PC-3 (cell line): Measurements from ENCODE around the gene TCEANC2. TPM values are rescaled to one million over a fixed set of nuclear protein-coding genes. Genes with fewer than 3 reads are reported as not detected.

Experiments
- ATAC-seq: fragments of 200-7000 bp; cut with Tn5 transposase; 2 replicates; pipeline ENCODE4 v1.9.1; 2020; ENCODE audit warnings: mild to moderate bottlenecking, moderate library complexity
- BruUV-seq: library from RNA; stranded (reverse); fragments of 400-500 nt; replicated peaks from 2 replicates; lab custom pipeline; 2021; lab: Mats Ljungman, UMichigan
- CTCF ChIA-PET: fragments of 300-600 bp; sonication (Branson Sonifier 250); formaldehyde crosslinking; loops from one replicate; lab custom pipeline; 2022; ENCODE audit warnings: antibody characterized with exemption; lab: Charles Lee
- POLR2A ChIA-PET: fragments of 300-600 bp; sonication (Branson Sonifier 250); formaldehyde crosslinking; loops from one replicate; lab custom pipeline; 2022; ENCODE audit warnings: antibody characterized with exemption; ENCODE audit not compliant: unreplicated experiment; lab: Charles Lee
- DNase-seq: peaks from one replicate; pipeline ENCODE4 v3.0.0-alpha.2; 2015
- H2AFZ ChIP-seq: fragments of 300-600 bp; sonication (generic); 2 replicates; pipeline ENCODE4 v1.6.0; 2016; ENCODE audit warnings: antibody characterized with exemption, low read length
- H3F3A ChIP-seq: fragments of 300-600 bp; sonication (generic); one replicate; pipeline ENCODE4 v1.6.0; 2017; ENCODE audit warnings: antibody characterized with exemption, low read length, control low read depth, mild to moderate bottlenecking; ENCODE audit not compliant: unreplicated experiment
- H3K27ac ChIP-seq: fragments of 300-600 bp; sonication (generic); 2 replicates; pipeline ENCODE4 v1.5.1; 2016; ENCODE audit warnings: mild to moderate bottlenecking, low read length
- H3K27me3 ChIP-seq: fragments of 300-600 bp; sonication (generic); 2 replicates; pipeline ENCODE4 v1.6.1; 2016; ENCODE audit warnings: low read length, mixed read lengths
- H3K36me3 ChIP-seq: fragments of 300-600 bp; sonication (generic); 2 replicates; pipeline ENCODE4 v1.6.1; 2016; ENCODE audit warnings: low read depth, mixed run types, low read length, mixed read lengths
- H3K4me1 ChIP-seq: fragments of 300-600 bp; sonication (generic); 2 replicates; pipeline ENCODE4 v1.5.1; 2016; ENCODE audit warnings: low read length; ENCODE audit not compliant: insufficient read depth
- H3K4me2 ChIP-seq: fragments of 300-600 bp; sonication (generic); 2 replicates; pipeline ENCODE4 v1.6.0; 2016; ENCODE audit warnings: low read length
- H3K4me3 ChIP-seq: fragments of 300-600 bp; sonication (generic); 2 replicates; pipeline ENCODE4 v1.5.1; 2016; ENCODE audit warnings: mild to moderate bottlenecking, low read length, mixed read lengths
- H3K79me2 ChIP-seq: fragments of 300-600 bp; sonication (generic); 2 replicates; pipeline ENCODE4 v1.6.1; 2017; ENCODE audit warnings: low read length, mixed read lengths
- H3K9ac ChIP-seq: fragments of 300-600 bp; sonication (generic); 2 replicates; pipeline ENCODE4 v1.6.0; 2016; ENCODE audit warnings: mild to moderate bottlenecking, low read length
- H3K9me2 ChIP-seq: fragments of 300-600 bp; sonication (generic); replicated peaks from 2 replicates; pipeline ENCODE4 v1.6.1; 2016; ENCODE audit warnings: mixed run types, low read length, mixed read lengths
- H3K9me3 ChIP-seq: fragments of 300-600 bp; sonication (generic); 2 replicates; pipeline ENCODE4 v1.6.1; 2016; ENCODE audit warnings: low read length, mixed read lengths
- H4K20me1 ChIP-seq: fragments of 300-600 bp; sonication (generic); 2 replicates; pipeline ENCODE4 v1.6.1; 2016; ENCODE audit warnings: low read length, mixed read lengths
- EZH2 ChIP-seq: fragments of 300-600 bp; sonication (generic); IDR thresholded peaks from one replicate; pipeline ENCODE4 v1.6.1; 2017; ENCODE audit warnings: antibody characterized with exemption, mild to moderate bottlenecking, low read length; ENCODE audit not compliant: unreplicated experiment
- EZH2phosphoT487 ChIP-seq: fragments of 300-600 bp; sonication (generic); IDR thresholded peaks from 2 replicates; pipeline ENCODE4 v1.6.1; 2018; ENCODE audit warnings: mild to moderate bottlenecking, antibody characterized with exemption, low read length, borderline replicate concordance
- intact Hi-C: fragments of 100-400 bp; cut with micrococcal nuclease; formaldehyde crosslinking; loops from 2 replicates; pipeline ENCODE4 v1.9.0; 2023
- total RNA-seq: library from RNA; depleted of rRNA; stranded (reverse); fragments of >200 nt; gene quantifications from 2 replicates; pipeline ENCODE4 v1.2.3, GENCODE V29; 2014
- TF ChIP-seq, protein P1 (sequence below): fragments of 300-600 bp; sonication (generic); conservative IDR thresholded peaks from 2 replicates; pipeline ENCODE4 v1.5.1; 2017; ENCODE audit warnings: antibody characterized with exemption, low read depth, mild to moderate bottlenecking, low read length

The TCEANC2 gene
- total RNA-seq, 1 experiment from 2014 or later: 4.2 TPM

DNA sequence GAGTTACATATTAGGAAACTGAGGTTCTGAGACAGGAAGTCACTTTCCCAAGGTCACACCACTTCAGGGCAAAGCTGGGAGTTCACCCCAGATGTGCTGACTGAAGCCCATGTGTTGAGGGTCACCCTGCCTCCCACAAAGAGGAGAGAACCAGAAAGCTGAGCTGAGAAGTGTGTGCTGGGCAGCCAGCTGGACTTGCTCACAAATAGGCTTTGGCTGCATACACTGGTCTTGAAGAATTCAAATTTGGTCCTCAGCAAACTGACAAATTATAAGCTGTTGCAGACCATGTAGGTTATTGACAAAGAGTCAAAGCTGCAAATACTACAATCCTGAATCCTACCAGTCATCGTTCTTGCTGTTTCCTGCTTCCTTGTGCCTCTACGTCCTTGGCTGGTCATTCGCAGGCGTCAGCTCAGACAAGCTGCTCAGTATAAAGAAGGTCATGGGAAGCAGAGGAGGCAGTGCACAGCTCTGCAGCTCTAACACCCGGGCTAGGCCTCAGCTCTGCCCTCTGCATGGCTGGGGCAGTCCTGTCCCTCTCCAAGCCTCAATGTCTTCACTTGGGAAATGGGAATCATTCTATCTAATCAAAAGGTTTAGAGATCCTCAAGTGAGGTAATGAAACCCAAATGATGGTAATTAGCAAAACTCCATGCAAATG, 59.4 kb downstream of the TCEANC2 start:
- H3K4me1 ChIP-seq: no peaks in the 10 kb centered on the region
- no peaks in the 10 kb centered on the region for H3K27me3 ChIP-seq
- no peaks in the 10 kb centered on the region for H3F3A ChIP-seq
- no peaks in the 10 kb centered on the region for H3K9me2 ChIP-seq
- H3K4me2 ChIP-seq: no peak overlapping the region
- H3K9me3 ChIP-seq: no peaks in the 10 kb centered on the region
- TF ChIP-seq EZH2: no peak
- no peak for TF ChIP-seq EZH2phosphoT487
- TF ChIP-seq, protein P1, sequence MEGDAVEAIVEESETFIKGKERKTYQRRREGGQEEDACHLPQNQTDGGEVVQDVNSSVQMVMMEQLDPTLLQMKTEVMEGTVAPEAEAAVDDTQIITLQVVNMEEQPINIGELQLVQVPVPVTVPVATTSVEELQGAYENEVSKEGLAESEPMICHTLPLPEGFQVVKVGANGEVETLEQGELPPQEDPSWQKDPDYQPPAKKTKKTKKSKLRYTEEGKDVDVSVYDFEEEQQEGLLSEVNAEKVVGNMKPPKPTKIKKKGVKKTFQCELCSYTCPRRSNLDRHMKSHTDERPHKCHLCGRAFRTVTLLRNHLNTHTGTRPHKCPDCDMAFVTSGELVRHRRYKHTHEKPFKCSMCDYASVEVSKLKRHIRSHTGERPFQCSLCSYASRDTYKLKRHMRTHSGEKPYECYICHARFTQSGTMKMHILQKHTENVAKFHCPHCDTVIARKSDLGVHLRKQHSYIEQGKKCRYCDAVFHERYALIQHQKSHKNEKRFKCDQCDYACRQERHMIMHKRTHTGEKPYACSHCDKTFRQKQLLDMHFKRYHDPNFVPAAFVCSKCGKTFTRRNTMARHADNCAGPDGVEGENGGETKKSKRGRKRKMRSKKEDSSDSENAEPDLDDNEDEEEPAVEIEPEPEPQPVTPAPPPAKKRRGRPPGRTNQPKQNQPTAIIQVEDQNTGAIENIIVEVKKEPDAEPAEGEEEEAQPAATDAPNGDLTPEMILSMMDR: no peak
- intact Hi-C loops: no loop called here
- no peak overlapping the region for H3K27ac ChIP-seq
- POLR2A ChIA-PET: no interaction called here
- no peaks in the 10 kb centered on the region for H4K20me1 ChIP-seq
- CTCF ChIA-PET: no interaction called here
- H3K4me3 ChIP-seq: no peak overlapping the region
- no TSS peak for BruUV-seq
- H3K79me2 ChIP-seq: no peaks in the 10 kb centered on the region
- no peak overlapping the region for H2AFZ ChIP-seq
- H3K36me3 ChIP-seq: no peaks in the 10 kb centered on the region
- DNase-seq (no peak), ATAC-seq (no peak)
- H3K9ac ChIP-seq: no peak overlapping the region

- no peaks in the 10 kb centered on the region for H3K27me3 ChIP-seq
- TF ChIP-seq EZH2: no peak
- TF ChIP-seq EZH2phosphoT487: no peak
- TF ChIP-seq, protein P1: no peak
- no peak overlapping the region for H3K4me3 ChIP-seq
- H3K9me2 ChIP-seq: no peaks in the 10 kb centered on the region
- no peak overlapping the region for H2AFZ ChIP-seq
- ATAC-seq (no peak), DNase-seq (no peak)
- H3K79me2 ChIP-seq: no peaks in the 10 kb centered on the region
- no peaks in the 10 kb centered on the region for H4K20me1 ChIP-seq
- H3K4me2 ChIP-seq: no peak overlapping the region
- no peaks in the 10 kb centered on the region for H3K36me3 ChIP-seq
- CTCF ChIA-PET: no interaction called here
- H3K9ac ChIP-seq: no peak overlapping the region
- no peak overlapping the region for H3K27ac ChIP-seq
- POLR2A ChIA-PET: no interaction called here
- intact Hi-C loops: no loop called here
- BruUV-seq: no TSS peak
- no peaks in the 10 kb centered on the region for H3F3A ChIP-seq
- H3K9me3 ChIP-seq: no peaks in the 10 kb centered on the region
- H3K4me1 ChIP-seq: peaks cover 11% of the 10 kb centered on the region
Measured at GRCh38 chr1:54114001-54114400, 60.6 kb downstream of the TCEANC2 start.

GRCh38 chr1:54114955-54115354, 61.5 kb downstream of the TCEANC2 start:
- CTCF ChIA-PET: no interaction called here

More at GRCh38 chr1:54114955-54115354, 61.5 kb downstream of the TCEANC2 start:
- Histone ChIP-seq H3K9me2 (no peaks in the 10 kb centered on the region), H3K36me3 (no peaks in the 10 kb centered on the region), H3K79me2 (no peaks in the 10 kb centered on the region), H3K4me3 (no peak overlapping the region), H3F3A (no peaks in the 10 kb centered on the region), H3K27ac (no peak overlapping the region), H3K4me2 (no peak overlapping the region), H3K4me1 (peaks cover 15% of the 10 kb centered on the region), H3K27me3 (no peaks in the 10 kb centered on the region), H3K9ac (no peak overlapping the region), H3K9me3 (no peaks in the 10 kb centered on the region), H2AFZ (no peak overlapping the region), H4K20me1 (no peaks in the 10 kb centered on the region)
- no peak for DNase-seq
- no TSS peak for BruUV-seq
- POLR2A ChIA-PET: no interaction called here
- ATAC-seq: no peak
- intact Hi-C loops: no loop called here
- TF ChIP-seq, protein P1: no peak
- no peak for TF ChIP-seq EZH2
- no peak for TF ChIP-seq EZH2phosphoT487
